Omental fat pad (tissue), 4 donors: ENCODE data around the gene POLR1D. TPM values are rescaled to one million over a fixed set of nuclear protein-coding genes. Genes with fewer than 3 reads are reported as not detected.

Experiments used
- ATAC-seq: fragments of 150-250 bp; one replicate; pipeline ENCODE4 v1.9.1; 2016; ENCODE audit warnings: mild to moderate bottlenecking, moderate library complexity; ENCODE audit not compliant: low FRiP score
- DNase-seq: peaks from one replicate; pipeline ENCODE4 v3.0.0-alpha.2; 2019; ENCODE audit warnings: low spot score
- CTCF ChIP-seq, 3 donors: fragments of 450-650 bp; IDR thresholded peaks; one replicate each; pipeline ENCODE4 v1.5.1; 2016 to 2017; ENCODE audit warnings: antibody characterized with exemption in 3 of 3, mild to moderate bottlenecking in 3 of 3, moderate library complexity in 2 of 3
- total RNA-seq, 4 donors: library from RNA; depleted of rRNA; stranded (reverse); fragments of >200 nt; gene quantifications; one replicate each; pipeline ENCODE4 v1.1.0, GENCODE V29; 2016

POLR1D gene, protein sequence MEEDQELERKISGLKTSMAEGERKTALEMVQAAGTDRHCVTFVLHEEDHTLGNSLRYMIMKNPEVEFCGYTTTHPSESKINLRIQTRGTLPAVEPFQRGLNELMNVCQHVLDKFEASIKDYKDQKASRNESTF
- total RNA-seq = 100 to 1,000 TPM in 1 of 4 donors, 10 to 100 TPM in 3; 69.0 to 110 (median 75.5) TPM

- DNase-seq = peak; percentile 87
- no peak for TF ChIP-seq CTCF (IDR thresholded peaks at IDR 0.05)
- peak; percentile 78 for ATAC-seq
Measured at GRCh38 chr13:27621366-27622101, at the start of gene POLR1D. POLR1D (plus strand) TSS chr13:27621892; CDS start chr13:27621984, 92 bp downstream.

- ATAC-seq = no peak
- no peak for TF ChIP-seq CTCF (IDR thresholded peaks at IDR 0.05)
- no peak for DNase-seq
Measured at GRCh38 chr13:27572234-27572901, 49.3 kb upstream of the POLR1D start.

GRCh38 chr13:27573265-27573664 is 48.4 kb upstream of the POLR1D start:
- no peak for ATAC-seq
- TF ChIP-seq CTCF (IDR thresholded peaks at IDR 0.05) = no peak
- DNase-seq = no peak

DNA sequence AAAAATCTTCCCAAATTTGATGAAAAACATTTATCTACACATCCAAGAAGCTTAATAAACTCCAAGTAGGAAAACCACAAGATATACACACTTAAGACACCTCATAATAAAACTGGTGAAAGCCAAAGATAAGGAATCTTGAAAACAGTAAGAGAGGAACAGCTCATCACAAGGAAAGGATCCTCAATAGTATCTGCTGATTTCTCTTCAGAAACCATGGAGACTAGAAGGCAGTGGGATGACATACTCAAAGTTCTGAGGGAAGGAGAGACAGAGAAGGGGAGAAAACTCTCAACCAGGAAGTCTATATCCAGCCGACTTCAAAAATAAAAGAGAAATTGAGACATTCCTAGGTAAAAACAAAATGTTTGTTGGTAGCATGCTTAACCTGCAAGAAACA is 47.0 kb upstream of the POLR1D start:
- TF ChIP-seq CTCF (IDR thresholded peaks at IDR 0.05) = no peak
- no peak for ATAC-seq
- DNase-seq = no peak

GRCh38 chr13:27578121-27579030 is 43.3 kb upstream of the POLR1D start:
- no peak for TF ChIP-seq CTCF (IDR thresholded peaks at IDR 0.05)
- no peak for ATAC-seq

DNA sequence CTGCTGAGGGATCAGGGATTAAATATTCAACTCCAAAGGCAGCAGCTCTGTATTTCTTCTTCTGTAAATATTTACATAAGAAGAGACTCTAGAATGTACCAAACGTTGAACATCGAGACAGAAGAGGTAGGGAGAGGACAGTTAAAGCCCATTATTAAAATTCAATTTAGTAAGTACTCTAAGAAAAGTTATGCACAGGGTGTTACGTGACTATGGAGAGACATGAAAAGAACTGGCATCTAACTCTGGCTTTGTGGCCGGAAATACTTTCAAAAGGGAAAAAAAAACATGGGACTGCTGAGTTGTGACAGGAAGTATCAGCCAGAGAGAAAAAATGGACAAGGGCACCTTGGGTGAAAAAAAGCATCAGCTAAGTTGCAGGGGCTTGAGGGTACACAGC is 38.0 kb upstream of the POLR1D start:
- ATAC-seq = no peak
- no peak for TF ChIP-seq CTCF (IDR thresholded peaks at IDR 0.05)
- DNase-seq = no peak

More at GRCh38 chr13:27578121-27579030, 43.3 kb upstream of the POLR1D start:
- DNase-seq = no peak
